Ovary (tissue), 3 donors: ENCODE measurements around the gene BACH2.

ENCODE experiments used
- EP300 ChIP-seq: sonication (generic); formaldehyde crosslinking; IDR thresholded peaks from one replicate; pipeline ENCODE4 v1.6.1; 2017; ENCODE audit warnings: antibody characterized with exemption
- POLR2A ChIP-seq: fragments of 450-650 bp; IDR thresholded peaks from one replicate; pipeline ENCODE4 v1.6.1; 2017; ENCODE audit warnings: antibody characterized with exemption, mild to moderate bottlenecking, moderate library complexity
- TF ChIP-seq, protein P1 (sequence below), 3 donors: fragments of 450-650 bp in 2 of 3; fragments of 200-600 bp in 1 of 3; IDR thresholded peaks; one replicate each; pipeline versions ENCODE4 v1.5.1 to v1.8.0; 2016 to 2022; ENCODE audit warnings: antibody characterized with exemption in 3 of 3, mild to moderate bottlenecking in 1 of 3
- donor health status: DM: no; HTN: no; CAD: no.

DNA sequence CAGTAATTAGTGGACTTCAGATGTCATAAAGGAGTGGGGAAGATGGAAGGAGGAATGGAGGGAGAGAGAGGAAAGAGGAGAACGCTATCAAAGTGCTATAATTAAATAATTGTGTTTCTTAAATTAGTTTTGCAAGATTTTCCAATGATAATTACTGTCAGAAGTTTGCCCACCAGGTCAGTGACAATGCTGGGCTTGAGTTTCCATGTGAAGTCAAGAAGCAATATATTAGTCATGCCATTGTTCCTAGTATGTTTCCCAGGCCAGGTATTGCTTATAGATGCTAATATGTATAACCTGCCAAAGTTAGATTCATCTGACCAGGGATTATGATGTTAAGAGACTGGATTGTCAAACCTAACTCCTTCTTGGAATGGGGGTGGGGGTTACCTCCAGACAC is 270.4 kb downstream of the BACH2 start:
- TF ChIP-seq POLR2A (no peak), EP300 (no peak)
- TF ChIP-seq, protein P1, sequence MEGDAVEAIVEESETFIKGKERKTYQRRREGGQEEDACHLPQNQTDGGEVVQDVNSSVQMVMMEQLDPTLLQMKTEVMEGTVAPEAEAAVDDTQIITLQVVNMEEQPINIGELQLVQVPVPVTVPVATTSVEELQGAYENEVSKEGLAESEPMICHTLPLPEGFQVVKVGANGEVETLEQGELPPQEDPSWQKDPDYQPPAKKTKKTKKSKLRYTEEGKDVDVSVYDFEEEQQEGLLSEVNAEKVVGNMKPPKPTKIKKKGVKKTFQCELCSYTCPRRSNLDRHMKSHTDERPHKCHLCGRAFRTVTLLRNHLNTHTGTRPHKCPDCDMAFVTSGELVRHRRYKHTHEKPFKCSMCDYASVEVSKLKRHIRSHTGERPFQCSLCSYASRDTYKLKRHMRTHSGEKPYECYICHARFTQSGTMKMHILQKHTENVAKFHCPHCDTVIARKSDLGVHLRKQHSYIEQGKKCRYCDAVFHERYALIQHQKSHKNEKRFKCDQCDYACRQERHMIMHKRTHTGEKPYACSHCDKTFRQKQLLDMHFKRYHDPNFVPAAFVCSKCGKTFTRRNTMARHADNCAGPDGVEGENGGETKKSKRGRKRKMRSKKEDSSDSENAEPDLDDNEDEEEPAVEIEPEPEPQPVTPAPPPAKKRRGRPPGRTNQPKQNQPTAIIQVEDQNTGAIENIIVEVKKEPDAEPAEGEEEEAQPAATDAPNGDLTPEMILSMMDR (IDR thresholded peaks at IDR 0.05): no peak
